GM23338 (cell line): ENCODE data around the gene CCNY. TPM values are rescaled to one million over a fixed set of nuclear protein-coding genes. Genes with fewer than 3 reads are reported as not detected.
"Not testable (repeated sequence)": the region's sequence is repeated elsewhere in the genome, so short reads cannot be mapped to it uniquely, and the experiment has no call there.

ENCODE experiments used
- ATAC-seq: fragments of 200-7000 bp; cut with Tn5 transposase; 3 replicates; pipeline ENCODE4 v1.9.1; 2020
- DNase-seq: peaks from one replicate; pipeline ENCODE4 v3.0.0-alpha.2; 2015; ENCODE audit warnings: low spot score
- H2AFZ ChIP-seq: fragments of 200-600 bp; sonication (generic); 2 replicates; pipeline ENCODE4 v1.8.0; 2016; ENCODE audit warnings: antibody characterized with exemption, mild to moderate bottlenecking, moderate library complexity
- H3F3A ChIP-seq: fragments of 200-600 bp; sonication (generic); replicated peaks from 2 replicates; pipeline ENCODE4 v1.8.0; 2017; ENCODE audit warnings: antibody characterized with exemption, mixed run types, low read depth
- H3K27ac ChIP-seq: fragments of 200-600 bp; sonication (generic); 2 replicates; pipeline ENCODE4 v1.6.1; 2016; ENCODE audit warnings: low read depth
- H3K27me3 ChIP-seq: fragments of 200-600 bp; sonication (generic); 2 replicates; pipeline ENCODE4 v1.8.0; 2016; ENCODE audit warnings: mild to moderate bottlenecking, mixed run types, moderate library complexity; ENCODE audit not compliant: insufficient read depth
- H3K36me3 ChIP-seq: fragments of 200-600 bp; sonication (generic); 2 replicates; pipeline ENCODE4 v1.8.0; 2016; ENCODE audit warnings: mild to moderate bottlenecking; ENCODE audit not compliant: insufficient read depth
- H3K4me1 ChIP-seq: fragments of 200-600 bp; sonication (generic); 2 replicates; pipeline ENCODE4 v1.8.0; 2016; ENCODE audit warnings: mild to moderate bottlenecking, moderate library complexity; ENCODE audit not compliant: insufficient read depth
- H3K4me2 ChIP-seq: fragments of 200-600 bp; sonication (generic); 2 replicates; pipeline ENCODE4 v1.7.1; 2017; ENCODE audit warnings: mixed run types
- H3K4me3 ChIP-seq: fragments of 200-600 bp; sonication (generic); 2 replicates; pipeline ENCODE4 v1.6.1; 2016; ENCODE audit warnings: mixed run types
- H3K79me2 ChIP-seq: fragments of 200-600 bp; sonication (generic); replicated peaks from 2 replicates; pipeline ENCODE4 v1.8.0; 2017; ENCODE audit warnings: mild to moderate bottlenecking; ENCODE audit not compliant: insufficient read depth
- H3K9me2 ChIP-seq: fragments of 200-600 bp; sonication (generic); 2 replicates; pipeline ENCODE4 v1.8.0; 2017; ENCODE audit not compliant: insufficient read depth
- H4K20me1 ChIP-seq: fragments of 200-600 bp; sonication (generic); replicated peaks from 2 replicates; pipeline ENCODE4 v1.8.0; 2017; ENCODE audit warnings: mild to moderate bottlenecking; ENCODE audit not compliant: insufficient read depth
- H3K27ac Mint-ChIP-seq: 2 replicates; pipeline ENCODE4 v1.8.0; 2020; ENCODE audit warnings: inconsistent platforms, mild to moderate bottlenecking, moderate library complexity, mixed read lengths
- H3K27me3 Mint-ChIP-seq: 3 replicates; pipeline ENCODE4 v1.8.0; 2022; ENCODE audit warnings: low read depth, mild to moderate bottlenecking, moderate library complexity, mixed read lengths, inconsistent platforms; ENCODE audit not compliant: insufficient read depth, poor library complexity
- H3K36me3 Mint-ChIP-seq: 3 replicates; pipeline ENCODE4 v1.8.0; 2021; ENCODE audit warnings: low read depth, mild to moderate bottlenecking, inconsistent platforms, moderate library complexity, mixed read lengths
- H3K4me1 Mint-ChIP-seq: 3 replicates; pipeline ENCODE4 v1.8.0; 2020; ENCODE audit warnings: mild to moderate bottlenecking, inconsistent platforms, mixed read lengths
- H3K4me3 Mint-ChIP-seq: 3 replicates; pipeline ENCODE4 v1.8.0; 2021; ENCODE audit warnings: moderate library complexity, mild to moderate bottlenecking, inconsistent platforms, mixed read lengths
- H3K9me3 Mint-ChIP-seq: 3 replicates; pipeline ENCODE4 v1.8.0; 2020; ENCODE audit warnings: moderate library complexity, mild to moderate bottlenecking, inconsistent platforms, mixed read lengths
- CREB1 ChIP-seq: fragments of 250-450 bp; sonication (Bioruptor Pico); IDR thresholded peaks from 2 replicates; pipeline ENCODE4 v1.5.0; 2020; ENCODE audit warnings: low read depth, mild to moderate bottlenecking, moderate library complexity
- CTCF ChIP-seq, 2 experiments: fragments of 200-600 bp in 1 of 2; sonication (generic) in 1 of 2; conservative IDR thresholded peaks; 2 replicates each; pipeline versions ENCODE4 v1.5.1 to v1.6.1; 2016 to 2017; ENCODE audit warnings: antibody characterized with exemption in 2 of 2, low read depth in 2 of 2, mild to moderate bottlenecking in 2 of 2, moderate library complexity in 1 of 2
- EZH2 ChIP-seq: fragments of 200-600 bp; sonication (generic); IDR thresholded peaks from one replicate; pipeline ENCODE4 v1.8.0; 2017; ENCODE audit warnings: antibody characterized with exemption, mild to moderate bottlenecking, low read depth; ENCODE audit not compliant: unreplicated experiment
- JUNB ChIP-seq: IDR thresholded peaks from one replicate; pipeline ENCODE4 v1.6.1; 2016; ENCODE audit warnings: antibody characterized with exemption; ENCODE audit not compliant: unreplicated experiment
- POLR2AphosphoS5 ChIP-seq: IDR thresholded peaks from 2 replicates; pipeline ENCODE4 v1.6.1; 2016; ENCODE audit warnings: antibody characterized with exemption, low read depth
- REST ChIP-seq: IDR thresholded peaks from one replicate; pipeline ENCODE4 v1.6.1; 2018; ENCODE audit warnings: antibody characterized with exemption; ENCODE audit not compliant: unreplicated experiment
- STAT1 ChIP-seq: IDR thresholded peaks from one replicate; pipeline ENCODE4 v1.6.1; 2016; ENCODE audit warnings: antibody characterized with exemption; ENCODE audit not compliant: unreplicated experiment
- ZNF331 ChIP-seq: fragments of 250-450 bp; sonication (Bioruptor Pico); IDR thresholded peaks from 2 replicates; pipeline ENCODE4 v1.5.0; 2020; ENCODE audit warnings: low read depth, mild to moderate bottlenecking, moderate library complexity
- ZNF462 ChIP-seq: fragments of 250-450 bp; sonication (Bioruptor Pico); IDR thresholded peaks from 2 replicates; pipeline ENCODE4 v1.5.0; 2020; ENCODE audit warnings: mild to moderate bottlenecking, moderate library complexity
- polyA plus RNA-seq: library from polyadenylated mRNA; unstranded; fragments of >200 nt; fragmentation: Nextera tagmentation; extraction: Ambion mirVana; gene quantifications from 2 replicates; pipeline ENCODE4 v1.2.1, GENCODE V29; 2016
- total RNA-seq: library from RNA; depleted of rRNA; stranded (reverse); fragments of >200 nt; shearing (Covaris generic); gene quantifications from 2 replicates; pipeline ENCODE4 v1.2.3, GENCODE V29; 2014

Gene CCNY
- total and polyA plus RNA-seq, 2 experiments from 2014 or later: 14.2 to 29.0 TPM

GRCh38 chr10:35407696-35408095 is 71.4 kb downstream of the CCNY start:
- H3F3A ChIP-seq, H4K20me1 ChIP-seq: not testable (repeated sequence)

GRCh38 chr10:35409094-35409582 is 72.8 kb downstream of the CCNY start:
- Mint-ChIP-seq H3K27ac (no peak overlapping the region), H3K4me1 (peaks cover 15% of the 10 kb centered on the region), H3K9me3 (peaks cover 24% of the 10 kb centered on the region), H3K4me3 (no peak overlapping the region), H3K27me3 (no peaks in the 10 kb centered on the region), H3K36me3 (peaks cover 25% of the 10 kb centered on the region)
- Histone ChIP-seq H3K36me3 (no peaks in the 10 kb centered on the region), H3K27ac (no peak overlapping the region), H3F3A (no peaks in the 10 kb centered on the region), H3K4me1 (peaks cover 27% of the 10 kb centered on the region), H4K20me1 (peaks cover 4% of the 10 kb centered on the region; the same call in 1 of the 2 replicates), H3K27me3 (no peaks in the 10 kb centered on the region), H2AFZ (no peak overlapping the region), H3K4me3 (no peak overlapping the region), H3K79me2 (peaks cover 85% of the 10 kb centered on the region), H3K9me2 (no peaks in the 10 kb centered on the region), H3K4me2 (no peak overlapping the region)
- DNase-seq (no peak), ATAC-seq (no peak)
- TF ChIP-seq JUNB (no peak), REST (no peak), CTCF (conservative IDR thresholded peaks at IDR 0.05; ENCODE audit: low read depth in 2 of 2) (no peak), CREB1 (CRISPR knock-in tag) (no peak), ZNF462 (CRISPR knock-in tag) (no peak), STAT1 (no peak), POLR2AphosphoS5 (no peak), ZNF331 (no peak), EZH2 (no peak)

More at GRCh38 chr10:35407696-35408095, 71.4 kb downstream of the CCNY start:
- not testable (repeated sequence) for H3K4me2 ChIP-seq, H3K36me3 ChIP-seq, H3K27ac Mint-ChIP-seq, H3K27me3 Mint-ChIP-seq, H3K27me3 ChIP-seq, ATAC-seq, DNase-seq, H3K27ac ChIP-seq, H2AFZ ChIP-seq, H3K4me3 Mint-ChIP-seq, H3K9me2 ChIP-seq, H3K4me3 ChIP-seq
- H3K4me1 Mint-ChIP-seq: peaks cover 13% of the 10 kb centered on the region
- peaks cover 24% of the 10 kb centered on the region for H3K9me3 Mint-ChIP-seq
- Histone ChIP-seq H3K79me2 (peaks cover 84% of the 10 kb centered on the region), H3K4me1 (peaks cover 13% of the 10 kb centered on the region; the same call in 1 of the 2 replicates)
- peaks cover 25% of the 10 kb centered on the region for H3K36me3 Mint-ChIP-seq
